DMS79 (cell line): ENCODE data around the gene SMYD3.
"Not testable (repeated sequence)": the region's sequence is repeated elsewhere in the genome, so short reads cannot be mapped to it uniquely, and the experiment has no call there.

Source experiments
- DNase-seq: peaks from one replicate; lab custom pipeline; 2025; lab: John Stamatoyannopoulos, UW

The SMYD3 gene

GRCh38 chr1:245800901-245801605 lies 706.0 kb downstream of the SMYD3 start:
- peak; percentile 20 for DNase-seq

DNA sequence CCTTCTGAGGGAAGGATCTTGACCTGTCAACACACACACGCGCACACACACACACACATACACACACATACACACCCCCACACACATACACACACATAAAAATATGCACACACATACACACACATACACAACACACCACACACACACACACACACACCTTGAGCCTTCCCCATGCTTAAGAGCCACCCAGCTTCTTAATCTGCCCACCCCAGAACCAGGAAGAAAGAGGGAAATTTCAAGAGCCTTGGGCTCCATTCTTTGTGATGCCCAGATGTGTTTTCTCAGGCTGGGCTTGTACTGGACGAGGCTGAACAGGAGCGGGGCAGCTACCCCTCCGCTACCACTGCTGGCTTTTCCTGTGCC lies 708.7 kb downstream of the SMYD3 start:
- no peak for DNase-seq

- no peak for DNase-seq
These were observed 709.3 kb downstream of the SMYD3 start for GRCh38 chr1:245797592-245798348.

DNA sequence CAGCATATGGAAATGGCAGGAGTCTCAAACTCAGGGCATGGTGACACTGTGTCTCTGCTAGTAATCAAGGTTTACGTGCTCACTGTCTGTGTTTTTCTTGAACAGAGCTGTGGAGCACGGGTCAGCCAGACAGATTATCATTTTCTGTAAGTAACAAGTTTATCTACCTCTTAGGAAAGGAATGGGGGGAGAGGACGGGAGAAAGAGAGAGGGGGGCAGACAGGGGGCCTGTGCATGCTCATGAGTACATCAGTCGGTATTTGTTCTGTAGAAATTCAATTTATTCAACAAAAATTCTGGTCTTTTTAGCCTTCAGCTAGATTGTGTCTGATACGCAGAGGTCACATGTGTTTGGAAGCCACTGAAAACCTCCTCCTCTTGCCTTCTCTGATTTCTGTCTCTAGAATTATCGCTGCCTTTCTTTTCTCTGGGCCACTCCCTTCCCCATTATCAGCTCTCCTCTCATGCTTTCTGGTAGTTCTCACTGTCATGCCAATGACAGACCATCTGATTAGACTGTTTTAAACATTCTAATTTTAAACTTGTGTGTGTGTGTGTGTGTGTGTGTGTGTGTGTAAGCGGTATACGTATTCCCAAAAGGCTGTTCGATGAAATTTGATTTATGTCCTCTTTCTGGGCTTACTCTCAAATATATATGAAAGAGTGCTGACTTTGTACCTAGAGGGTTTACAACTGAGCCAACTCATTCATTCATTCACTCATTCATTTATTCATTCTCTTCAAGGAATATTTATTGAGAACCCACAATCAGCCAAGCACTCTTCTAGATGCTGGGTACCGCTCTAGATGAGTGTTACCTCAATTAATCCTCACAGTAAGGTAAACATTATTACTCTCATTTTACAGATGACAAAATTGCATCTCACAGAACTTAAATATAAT lies 715.4 kb downstream of the SMYD3 start:
- DNase-seq, result no peak

GRCh38 chr1:245790441-245790840 lies 716.6 kb downstream of the SMYD3 start:
- DNase-seq, result no peak

GRCh38 chr1:245788886-245789285 lies 718.2 kb downstream of the SMYD3 start:
- DNase-seq, result no peak

- DNase-seq, result no peak
These were observed 718.8 kb downstream of the SMYD3 start for GRCh38 chr1:245788269-245788668.

GRCh38 chr1:245786948-245787347 lies 720.1 kb downstream of the SMYD3 start:
- DNase-seq, result no peak

DNA sequence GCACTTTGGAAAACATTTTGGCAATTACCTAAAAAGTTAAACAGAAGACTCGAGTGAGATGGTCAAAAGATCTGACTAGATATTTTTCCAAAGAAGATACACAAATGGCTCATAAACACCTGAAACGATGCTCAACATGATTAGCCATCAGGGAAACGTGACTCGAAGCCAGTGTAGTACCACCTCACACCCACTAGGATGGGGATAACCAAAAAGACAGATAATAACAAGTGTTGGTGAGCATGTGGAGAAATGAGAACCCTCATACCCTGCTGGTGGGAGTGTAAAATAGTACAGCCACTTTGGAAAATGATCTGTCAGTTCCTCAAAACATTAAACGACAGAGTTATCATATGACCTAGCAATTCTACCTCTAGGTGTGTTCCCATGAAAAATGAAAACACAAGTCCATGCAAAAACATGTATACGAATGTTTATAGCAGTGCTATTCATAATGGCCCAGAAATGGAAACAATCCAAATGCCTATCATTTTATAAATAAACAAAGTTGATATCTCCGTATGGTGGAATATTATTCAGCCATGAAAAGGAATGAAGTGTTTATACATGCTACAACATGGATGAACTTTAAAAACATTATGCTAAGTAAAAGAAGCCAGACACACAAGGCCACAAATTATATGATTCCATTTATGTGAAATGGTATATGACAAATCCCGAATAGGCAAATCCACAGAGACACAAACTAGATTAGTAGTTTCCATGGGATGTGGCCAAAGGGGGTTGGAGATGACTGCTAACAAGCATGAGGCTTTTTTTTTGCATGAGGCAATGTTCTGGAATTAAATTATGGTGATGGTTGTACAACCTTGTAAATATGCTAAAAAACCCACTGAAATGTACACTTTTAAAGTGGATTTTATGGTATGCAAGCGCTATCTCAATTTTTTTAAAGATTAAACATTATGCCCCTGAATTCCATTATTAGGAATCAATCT lies 727.0 kb downstream of the SMYD3 start:
- DNase-seq, result no peak

- DNase-seq, result no peak
These were observed 729.3 kb downstream of the SMYD3 start for GRCh38 chr1:245777752-245778151.

GRCh38 chr1:245776694-245777332 lies 730.3 kb downstream of the SMYD3 start:
- DNase-seq, result peak; percentile 54

DNA sequence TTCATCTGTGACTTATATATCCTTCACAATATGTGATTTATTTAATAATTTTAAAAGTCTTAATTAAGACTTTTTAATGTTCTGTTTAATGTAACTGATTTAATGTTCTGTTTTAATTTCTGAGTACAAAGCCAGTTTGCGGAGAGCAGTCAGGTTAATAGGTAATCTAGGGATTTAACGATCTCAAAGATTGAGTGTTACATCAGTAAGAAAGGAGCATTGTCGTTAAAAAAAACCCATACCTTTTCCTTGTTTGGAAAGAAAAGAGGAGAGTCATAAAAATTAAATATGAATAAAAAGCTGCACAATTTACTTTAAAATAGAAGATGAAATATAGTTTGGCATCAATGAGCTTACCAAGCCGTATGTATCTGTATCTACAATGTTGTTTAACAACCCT lies 730.9 kb downstream of the SMYD3 start:
- DNase-seq, result peak; percentile 27

GRCh38 chr1:245774931-245775330 lies 732.1 kb downstream of the SMYD3 start:
- not testable (repeated sequence) for DNase-seq

- no peak for DNase-seq
These were observed 732.9 kb downstream of the SMYD3 start for GRCh38 chr1:245774196-245774595.

DNA sequence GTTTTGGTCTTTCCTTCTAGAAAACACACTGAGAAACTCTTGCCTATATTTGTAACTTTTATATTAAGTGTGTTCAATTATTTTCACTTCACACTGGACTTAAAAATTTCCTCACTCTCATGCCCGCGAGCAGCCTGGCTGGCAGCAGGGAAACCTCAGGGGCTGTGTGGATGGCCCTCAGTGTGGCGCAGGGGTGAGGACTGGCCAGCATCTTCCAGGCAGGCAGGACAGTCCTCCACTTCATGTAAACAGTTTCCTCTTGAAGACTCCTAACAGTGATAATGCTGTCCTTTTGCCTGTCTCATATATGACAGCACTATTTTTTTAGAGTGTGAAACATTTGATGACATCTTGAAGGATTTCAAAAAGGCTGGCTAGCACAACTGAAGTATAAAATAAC lies 733.7 kb downstream of the SMYD3 start:
- DNase-seq, result no peak

DNA sequence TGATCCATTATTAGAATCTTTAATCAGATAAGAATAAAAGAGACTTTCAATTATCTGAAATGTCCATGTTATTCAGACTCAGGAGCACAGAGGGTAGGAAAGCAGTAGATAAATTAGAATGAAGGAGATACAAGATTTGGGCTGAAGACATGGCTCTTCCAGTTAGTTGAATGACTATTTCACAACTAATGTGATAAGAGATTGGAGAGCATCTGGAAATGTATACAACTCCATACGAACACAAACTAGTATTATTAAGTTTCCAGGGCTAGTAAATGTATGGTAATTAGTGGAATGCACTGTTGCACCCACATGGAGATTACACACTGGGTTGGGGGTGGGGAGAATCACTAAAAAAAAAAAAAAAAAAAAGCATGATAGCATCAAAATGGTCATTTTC lies 734.3 kb downstream of the SMYD3 start:
- no peak for DNase-seq

DNA sequence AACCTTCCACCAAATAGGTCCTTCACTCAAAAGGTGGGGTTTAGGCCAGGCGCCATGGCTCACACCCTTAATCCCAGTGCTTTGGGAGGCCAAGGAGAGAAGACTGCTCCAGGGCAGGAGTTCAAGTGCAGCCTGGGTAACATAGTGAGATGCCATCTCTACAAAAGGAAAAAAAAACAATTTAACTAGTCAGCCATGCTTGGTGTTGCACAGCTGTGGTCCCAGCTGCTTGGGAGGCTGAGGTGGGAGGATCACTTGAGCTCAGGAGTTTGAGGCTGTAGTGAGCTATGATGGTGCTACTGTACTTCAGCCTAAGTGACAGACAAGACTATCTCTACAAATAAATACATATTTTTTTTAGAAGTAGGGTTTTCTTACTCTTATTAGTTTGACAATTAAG lies 734.8 kb downstream of the SMYD3 start:
- DNase-seq, result no peak

GRCh38 chr1:245771511-245772281 lies 735.4 kb downstream of the SMYD3 start:
- no peak for DNase-seq

GRCh38 chr1:245770156-245770555 lies 736.9 kb downstream of the SMYD3 start:
- no peak for DNase-seq

DNA sequence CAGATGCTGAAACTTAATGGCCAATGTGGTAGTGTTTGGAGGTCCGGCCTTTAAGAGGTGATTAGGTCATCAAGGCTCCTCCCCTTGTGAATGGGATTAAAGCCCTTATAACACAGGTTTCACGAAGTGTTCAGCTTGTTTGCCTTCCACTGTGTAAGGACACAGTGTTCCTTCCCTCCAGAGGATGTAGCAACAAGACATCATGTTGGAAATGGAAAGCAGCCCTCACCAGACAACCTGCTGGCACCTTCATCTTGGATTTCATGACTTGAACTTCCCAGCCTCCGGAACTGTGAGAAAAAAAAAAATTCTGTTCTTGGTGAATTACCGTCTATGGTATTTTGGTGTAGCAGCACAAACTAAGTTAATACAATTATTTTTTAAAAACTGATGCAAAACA lies 738.5 kb downstream of the SMYD3 start:
- DNase-seq, result no peak
